ENCODE results near the gene CXCL12.

The CXCL12 gene

DNA sequence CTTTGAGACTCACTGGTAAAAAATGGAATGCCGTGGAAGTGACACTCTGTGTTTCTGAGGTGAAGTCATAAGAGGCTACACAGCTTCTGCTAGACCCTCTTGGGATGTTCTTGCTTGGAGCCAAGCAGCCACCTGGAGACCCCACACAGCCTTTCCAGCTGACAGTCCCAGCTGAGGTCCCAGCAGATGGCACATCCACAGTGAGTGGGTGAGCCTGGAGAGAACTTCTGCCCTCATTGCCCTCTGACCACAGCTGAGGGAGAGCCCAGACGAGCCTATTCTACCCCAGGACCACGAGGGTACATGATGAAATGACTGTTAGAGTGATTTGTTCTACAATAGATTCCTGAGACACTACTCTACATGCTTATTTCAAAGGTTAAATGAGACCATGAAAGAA, 44.3 kb downstream of the CXCL12 start:
- no peaks in the 10 kb centered on the region for H3K4me1 ChIP-seq (ENCODE audit: control insufficient read depth, insufficient read depth, low read length)
- H3K9me3 ChIP-seq (ENCODE audit: control insufficient read depth, low read length): no peaks in the 10 kb centered on the region
- H3K4me3 ChIP-seq (ENCODE audit: low read length): no peak overlapping the region
- no peak for DNase-seq (ENCODE audit: low read depth)
- no peaks in the 10 kb centered on the region for H3K36me3 ChIP-seq (ENCODE audit: control insufficient read depth, insufficient read depth, low read length, severe bottlenecking)
- peaks cover 19% of the 10 kb centered on the region for H3K27me3 ChIP-seq (replicated peaks; ENCODE audit: control insufficient read depth, insufficient read depth, low read length)
- H3K9ac ChIP-seq (ENCODE audit: low read length): no peak overlapping the region

GRCh38 chr10:44339218-44339617, 45.7 kb downstream of the CXCL12 start:
- peaks cover 19% of the 10 kb centered on the region for H3K27me3 ChIP-seq (replicated peaks; ENCODE audit: control insufficient read depth, insufficient read depth, low read length)
- H3K4me3 ChIP-seq (ENCODE audit: low read length): no peak overlapping the region
- H3K36me3 ChIP-seq (ENCODE audit: control insufficient read depth, insufficient read depth, low read length, severe bottlenecking): no peaks in the 10 kb centered on the region
- peaks cover 8% of the 10 kb centered on the region for H3K4me1 ChIP-seq (ENCODE audit: control insufficient read depth, insufficient read depth, low read length)
- no peaks in the 10 kb centered on the region for H3K9me3 ChIP-seq (ENCODE audit: control insufficient read depth, low read length)
- peak; percentile 92 for DNase-seq (ENCODE audit: low read depth)
- no peak overlapping the region for H3K9ac ChIP-seq (ENCODE audit: low read length)

DNA sequence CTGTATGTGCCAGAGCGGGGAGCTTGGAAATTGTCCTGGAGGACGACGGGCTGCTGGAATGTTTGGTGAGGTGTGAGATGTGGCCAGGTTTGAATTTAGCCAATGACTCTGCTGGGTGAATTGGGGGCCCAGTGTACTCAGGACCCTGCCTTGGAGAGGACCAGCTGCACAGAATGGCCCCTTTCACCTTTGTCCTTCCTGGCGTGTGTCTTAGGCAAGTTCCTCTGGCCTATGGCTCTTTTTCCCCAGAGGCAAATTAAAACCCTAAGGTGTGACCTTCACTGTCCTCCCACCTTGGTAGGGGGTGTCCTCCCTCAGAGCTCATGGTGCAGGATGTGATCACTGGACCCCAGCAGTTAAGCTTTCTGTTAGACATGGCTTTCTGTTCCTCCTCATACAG, 47.8 kb downstream of the CXCL12 start:
- Histone ChIP-seq H3K4me3 (ENCODE audit: low read length) (no peak overlapping the region), H3K4me1 (ENCODE audit: control insufficient read depth, insufficient read depth, low read length) (peaks cover 10% of the 10 kb centered on the region), H3K27me3 (replicated peaks; ENCODE audit: control insufficient read depth, insufficient read depth, low read length) (peaks cover 10% of the 10 kb centered on the region), H3K9ac (ENCODE audit: low read length) (no peak overlapping the region), H3K36me3 (ENCODE audit: control insufficient read depth, insufficient read depth, low read length, severe bottlenecking) (no peaks in the 10 kb centered on the region), H3K9me3 (ENCODE audit: control insufficient read depth, low read length) (no peaks in the 10 kb centered on the region)
- no peak for DNase-seq (ENCODE audit: low read depth)

DNA sequence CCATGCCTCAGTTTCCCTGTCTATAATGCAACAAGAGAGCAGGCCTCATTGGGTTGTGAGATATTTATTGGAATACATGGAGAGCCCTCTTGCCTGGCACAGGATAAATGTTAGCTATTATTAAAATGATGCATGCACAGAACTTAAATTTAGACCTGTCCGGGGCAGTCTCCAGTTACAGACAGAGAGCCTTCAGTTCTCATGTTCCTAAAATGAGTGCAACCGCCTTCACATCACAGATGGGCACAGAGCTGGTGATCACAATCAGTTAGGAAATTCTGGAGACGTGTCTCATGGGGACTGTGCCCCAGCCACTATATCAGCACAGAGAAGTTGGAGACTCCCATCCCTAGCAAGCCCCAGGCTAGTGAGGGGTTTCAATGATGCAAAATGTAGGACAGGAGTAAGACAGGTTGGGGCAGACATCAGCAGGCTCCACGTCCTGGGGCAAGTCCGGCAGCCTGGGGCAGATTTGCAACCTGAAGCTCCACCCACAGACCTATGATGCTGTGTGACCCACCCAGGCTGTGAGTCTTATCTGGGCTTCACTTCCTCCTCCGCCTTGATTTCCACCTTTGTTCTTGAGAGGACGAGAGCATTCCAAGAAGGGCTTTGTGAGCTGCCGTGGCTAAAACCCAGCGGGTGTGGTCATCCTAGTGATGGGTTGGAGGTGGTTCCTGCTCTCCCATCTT, 49.4 kb downstream of the CXCL12 start:
- no peaks in the 10 kb centered on the region for H3K36me3 ChIP-seq (ENCODE audit: control insufficient read depth, insufficient read depth, low read length, severe bottlenecking)
- H3K9ac ChIP-seq (ENCODE audit: low read length): no peak overlapping the region
- peaks cover 14% of the 10 kb centered on the region for H3K27me3 ChIP-seq (replicated peaks; ENCODE audit: control insufficient read depth, insufficient read depth, low read length)
- DNase-seq (ENCODE audit: low read depth): no peak
- peaks cover 10% of the 10 kb centered on the region for H3K4me1 ChIP-seq (ENCODE audit: control insufficient read depth, insufficient read depth, low read length)
- no peaks in the 10 kb centered on the region for H3K9me3 ChIP-seq (ENCODE audit: control insufficient read depth, low read length)
- H3K4me3 ChIP-seq (ENCODE audit: low read length): no peak overlapping the region

- peaks cover 10% of the 10 kb centered on the region for H3K4me1 ChIP-seq (ENCODE audit: control insufficient read depth, insufficient read depth, low read length)
- no peak overlapping the region for H3K9ac ChIP-seq (ENCODE audit: low read length)
- peaks cover 14% of the 10 kb centered on the region for H3K27me3 ChIP-seq (replicated peaks; ENCODE audit: control insufficient read depth, insufficient read depth, low read length)
- no peak overlapping the region for H3K4me3 ChIP-seq (ENCODE audit: low read length)
- no peaks in the 10 kb centered on the region for H3K36me3 ChIP-seq (ENCODE audit: control insufficient read depth, insufficient read depth, low read length, severe bottlenecking)
- DNase-seq (ENCODE audit: low read depth): peak; percentile 67
- no peaks in the 10 kb centered on the region for H3K9me3 ChIP-seq (ENCODE audit: control insufficient read depth, low read length)
These were observed 50.2 kb downstream of the CXCL12 start for GRCh38 chr10:44334621-44335184.

- Histone ChIP-seq H3K4me3 (ENCODE audit: low read length) (no peak overlapping the region), H3K9ac (ENCODE audit: low read length) (no peak overlapping the region), H3K36me3 (ENCODE audit: control insufficient read depth, insufficient read depth, low read length, severe bottlenecking) (no peaks in the 10 kb centered on the region), H3K4me1 (ENCODE audit: control insufficient read depth, insufficient read depth, low read length) (peaks cover 10% of the 10 kb centered on the region), H3K9me3 (ENCODE audit: control insufficient read depth, low read length) (no peaks in the 10 kb centered on the region), H3K27me3 (replicated peaks; ENCODE audit: control insufficient read depth, insufficient read depth, low read length) (peaks cover 11% of the 10 kb centered on the region)
- DNase-seq (ENCODE audit: low read depth): no peak
These were observed 50.8 kb downstream of the CXCL12 start for GRCh38 chr10:44334091-44334490.

DNA sequence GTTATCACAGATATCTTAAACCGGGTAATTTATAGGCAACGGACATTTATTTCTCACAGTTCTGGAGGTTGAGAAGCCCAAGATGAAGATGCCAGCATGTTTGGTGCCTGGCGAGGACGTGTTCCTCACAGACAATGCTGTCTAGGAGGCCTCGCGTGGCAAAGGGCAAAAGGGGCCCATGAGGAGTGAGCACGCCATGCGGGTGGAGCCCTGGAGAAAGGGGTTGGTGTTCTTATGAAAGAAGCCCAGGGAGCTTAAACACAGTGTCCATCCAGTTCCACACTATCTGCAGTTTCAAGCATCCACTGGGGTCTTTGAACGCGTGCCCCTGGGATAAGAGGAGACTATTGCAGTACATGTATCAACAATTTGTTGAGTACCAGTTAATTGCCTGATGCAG, 51.4 kb downstream of the CXCL12 start:
- no peak for DNase-seq (ENCODE audit: low read depth)
- Histone ChIP-seq H3K27me3 (replicated peaks; ENCODE audit: control insufficient read depth, insufficient read depth, low read length) (peaks cover 11% of the 10 kb centered on the region), H3K4me3 (ENCODE audit: low read length) (no peak overlapping the region), H3K9me3 (ENCODE audit: control insufficient read depth, low read length) (no peaks in the 10 kb centered on the region), H3K4me1 (ENCODE audit: control insufficient read depth, insufficient read depth, low read length) (peaks cover 10% of the 10 kb centered on the region), H3K36me3 (ENCODE audit: control insufficient read depth, insufficient read depth, low read length, severe bottlenecking) (no peaks in the 10 kb centered on the region), H3K9ac (ENCODE audit: low read length) (no peak overlapping the region)

DNA sequence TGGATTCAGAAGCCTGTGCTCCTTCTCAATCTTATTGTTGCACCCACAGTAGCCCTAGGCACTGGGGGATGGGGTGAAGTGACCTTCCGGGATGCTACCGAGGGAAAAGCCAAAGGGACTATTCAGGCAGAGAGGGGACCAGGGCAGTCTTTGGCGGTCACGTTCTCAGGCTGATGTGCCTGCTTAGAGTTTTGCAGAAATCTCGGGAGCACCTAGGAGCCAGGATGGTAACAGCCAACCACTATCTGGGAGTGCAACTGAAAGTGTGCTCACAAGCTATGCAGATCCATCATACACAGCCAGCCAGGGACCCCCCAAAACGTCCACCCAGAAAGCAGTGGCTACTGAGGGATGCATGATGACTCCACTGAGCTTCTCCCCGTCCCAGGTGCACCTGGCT, 52.4 kb downstream of the CXCL12 start:
- no peaks in the 10 kb centered on the region for H3K36me3 ChIP-seq (ENCODE audit: control insufficient read depth, insufficient read depth, low read length, severe bottlenecking)
- peaks cover 11% of the 10 kb centered on the region for H3K27me3 ChIP-seq (replicated peaks; ENCODE audit: control insufficient read depth, insufficient read depth, low read length)
- DNase-seq (ENCODE audit: low read depth): no peak
- H3K9me3 ChIP-seq (ENCODE audit: control insufficient read depth, low read length): no peaks in the 10 kb centered on the region
- H3K4me3 ChIP-seq (ENCODE audit: low read length): no peak overlapping the region
- peaks cover 10% of the 10 kb centered on the region for H3K4me1 ChIP-seq (ENCODE audit: control insufficient read depth, insufficient read depth, low read length)
- H3K9ac ChIP-seq (ENCODE audit: low read length): no peak overlapping the region

DNA sequence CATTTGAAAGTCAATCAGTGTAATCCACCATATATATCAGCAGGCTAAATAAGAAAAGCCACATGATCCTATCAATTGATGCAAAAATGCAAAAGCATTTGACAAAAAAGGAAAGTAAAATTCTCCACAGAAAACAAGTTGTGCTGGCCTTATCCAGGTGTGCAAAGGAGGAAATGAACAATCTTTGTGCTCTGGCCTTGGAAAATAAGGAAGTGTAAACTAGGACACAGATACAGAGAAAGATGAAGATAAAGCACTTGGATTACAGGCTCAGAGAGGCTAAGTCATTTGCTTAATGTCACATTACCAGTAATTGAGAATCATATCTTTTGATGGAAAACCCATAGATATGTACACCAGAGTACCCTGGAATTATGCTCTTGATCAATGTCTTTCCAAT, 54.5 kb downstream of the CXCL12 start:
- peaks cover 7% of the 10 kb centered on the region for H3K27me3 ChIP-seq (replicated peaks; ENCODE audit: control insufficient read depth, insufficient read depth, low read length)
- H3K36me3 ChIP-seq (ENCODE audit: control insufficient read depth, insufficient read depth, low read length, severe bottlenecking): no peaks in the 10 kb centered on the region
- H3K9ac ChIP-seq (ENCODE audit: low read length): no peak overlapping the region
- no peak overlapping the region for H3K4me3 ChIP-seq (ENCODE audit: low read length)
- no peaks in the 10 kb centered on the region for H3K9me3 ChIP-seq (ENCODE audit: control insufficient read depth, low read length)
- no peak for DNase-seq (ENCODE audit: low read depth)
- peaks cover 10% of the 10 kb centered on the region for H3K4me1 ChIP-seq (ENCODE audit: control insufficient read depth, insufficient read depth, low read length)

DNA sequence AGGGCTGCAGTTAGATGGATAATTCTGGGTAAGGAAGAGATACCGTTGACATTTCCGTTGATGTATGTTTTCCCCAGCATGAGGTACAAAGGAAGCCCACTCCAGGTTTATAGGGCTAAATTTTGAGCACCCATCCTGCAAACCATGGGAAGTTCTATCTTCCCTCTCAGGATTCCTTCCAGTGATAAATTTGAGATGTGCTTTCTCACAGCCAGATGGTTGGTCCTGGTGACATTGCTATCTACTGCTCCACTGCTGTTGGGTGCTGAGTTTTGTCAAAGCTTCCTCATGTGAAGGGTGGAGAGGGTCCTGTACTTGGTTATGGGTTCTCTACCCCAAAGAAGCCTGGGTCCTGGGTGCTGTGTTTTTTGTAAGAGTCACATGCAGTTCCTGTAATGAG, 57.4 kb downstream of the CXCL12 start:
- Histone ChIP-seq H3K4me3 (ENCODE audit: low read length) (no peak overlapping the region), H3K9ac (ENCODE audit: low read length) (no peak overlapping the region), H3K9me3 (ENCODE audit: control insufficient read depth, low read length) (no peaks in the 10 kb centered on the region), H3K27me3 (replicated peaks; ENCODE audit: control insufficient read depth, insufficient read depth, low read length) (peaks cover 7% of the 10 kb centered on the region), H3K4me1 (ENCODE audit: control insufficient read depth, insufficient read depth, low read length) (no peaks in the 10 kb centered on the region), H3K36me3 (ENCODE audit: control insufficient read depth, insufficient read depth, low read length, severe bottlenecking) (no peaks in the 10 kb centered on the region)
- no peak for DNase-seq (ENCODE audit: low read depth)
